Astrocyte (in vitro differentiated cells and primary cell): ENCODE results near the gene IER5.

ENCODE experiments used
- CTCF ChIP-seq: IDR thresholded peaks from 2 replicates; pipeline ENCODE4 v1.5.1; 2011; ENCODE audit warnings: low read depth, mild to moderate bottlenecking, inconsistent platforms, low read length, moderate library complexity; ENCODE audit not compliant: insufficient read depth
- EZH2 ChIP-seq: IDR thresholded peaks from 2 replicates; pipeline ENCODE4 v1.6.1; 2012; ENCODE audit warnings: mild to moderate bottlenecking, low read length, inconsistent platforms; ENCODE audit not compliant: insufficient read depth

- no peak for TF ChIP-seq CTCF
- TF ChIP-seq EZH2 = no peak
Measured at GRCh38 chr1:181129771-181130606, 41.5 kb downstream of the IER5 start.
